GF-D8 (cell line): ENCODE data around the gene CTSE.
"Not testable (repeated sequence)": the region's sequence is repeated elsewhere in the genome, so short reads cannot be mapped to it uniquely, and the experiment has no call there.

Source experiments
- DNase-seq: peaks from one replicate; lab custom pipeline; 2025; lab: John Stamatoyannopoulos, UW

CTSE gene

GRCh38 chr1:206023695-206024094, at the start of gene CTSE:
CTSE (minus strand) TSS chr1:206023895; CDS start chr1:206023791, 104 bp downstream.
- DNase-seq, result no peak

GRCh38 chr1:206070627-206071304, 47.1 kb upstream of the CTSE start:
- DNase-seq, result no peak

GRCh38 chr1:206068314-206068713, 44.6 kb upstream of the CTSE start:
- DNase-seq, result no peak

- DNase-seq, result peak; percentile 26
These were observed 44.0 kb upstream of the CTSE start for GRCh38 chr1:206067486-206068227.

- DNase-seq, result no peak
These were observed 42.9 kb upstream of the CTSE start for GRCh38 chr1:206066479-206067171.

GRCh38 chr1:206065547-206066145, 42.0 kb upstream of the CTSE start:
- DNase-seq, result no peak

- not testable (repeated sequence) for DNase-seq
These were observed 40.8 kb upstream of the CTSE start for GRCh38 chr1:206064501-206064900.

- DNase-seq, result not testable (repeated sequence)
These were observed 40.3 kb upstream of the CTSE start for GRCh38 chr1:206064001-206064400.

- DNase-seq, result no peak
These were observed 38.8 kb upstream of the CTSE start for GRCh38 chr1:206062464-206062863.

- DNase-seq, result no peak
These were observed 37.1 kb upstream of the CTSE start for GRCh38 chr1:206060844-206061243.

GRCh38 chr1:206059355-206059915, 35.7 kb upstream of the CTSE start:
- DNase-seq, result peak; percentile 7

- DNase-seq, result no peak
These were observed 35.2 kb upstream of the CTSE start for GRCh38 chr1:206058927-206059292.

- not testable (repeated sequence) for DNase-seq
These were observed 34.7 kb upstream of the CTSE start for GRCh38 chr1:206058289-206058926.

GRCh38 chr1:206055639-206056323, 32.1 kb upstream of the CTSE start:
- DNase-seq, result not testable (repeated sequence)

GRCh38 chr1:206055069-206055625, 31.5 kb upstream of the CTSE start:
- not testable (repeated sequence) for DNase-seq

- DNase-seq, result not testable (repeated sequence)
These were observed 29.9 kb upstream of the CTSE start for GRCh38 chr1:206053616-206054015.

GRCh38 chr1:206052919-206053610, 29.4 kb upstream of the CTSE start, which contains the start of gene RHEX:
RHEX (plus strand) TSS chr1:206053173; CDS start chr1:206097829, 44,656 bp downstream.
- DNase-seq, result not testable (repeated sequence)

- not testable (repeated sequence) for DNase-seq
These were observed 28.7 kb upstream of the CTSE start for GRCh38 chr1:206052231-206052865.

- DNase-seq, result peak; percentile 92
These were observed 27.1 kb upstream of the CTSE start for GRCh38 chr1:206050655-206051235.
